ENCODE data around the gene ARID1B.
"Not testable (repeated sequence)": the region's sequence is repeated elsewhere in the genome, so short reads cannot be mapped to it uniquely, and the experiment has no call there.

DNA sequence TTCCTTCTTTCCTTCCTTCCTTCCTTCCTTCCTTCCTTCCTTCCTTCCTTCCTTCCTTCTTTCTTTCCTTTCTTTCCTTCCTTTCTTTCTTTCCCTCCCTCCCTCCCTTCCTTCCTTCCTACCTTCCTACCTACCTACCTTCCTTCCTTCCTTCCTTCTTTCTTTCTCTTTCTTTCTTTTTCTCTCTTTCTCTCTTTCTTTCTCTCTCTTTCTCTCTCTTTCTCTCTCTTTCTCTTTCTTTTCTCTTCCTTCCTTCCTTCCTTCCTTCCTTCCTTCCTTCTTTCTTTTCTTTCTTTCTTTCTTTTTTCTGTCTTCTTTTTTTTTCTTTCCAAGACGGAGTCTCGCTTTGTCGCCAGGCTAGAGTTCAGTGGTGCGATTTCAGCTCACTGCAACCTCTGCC lies 262.5 kb downstream of the ARID1B start:
- TF ChIP-seq, protein P1, sequence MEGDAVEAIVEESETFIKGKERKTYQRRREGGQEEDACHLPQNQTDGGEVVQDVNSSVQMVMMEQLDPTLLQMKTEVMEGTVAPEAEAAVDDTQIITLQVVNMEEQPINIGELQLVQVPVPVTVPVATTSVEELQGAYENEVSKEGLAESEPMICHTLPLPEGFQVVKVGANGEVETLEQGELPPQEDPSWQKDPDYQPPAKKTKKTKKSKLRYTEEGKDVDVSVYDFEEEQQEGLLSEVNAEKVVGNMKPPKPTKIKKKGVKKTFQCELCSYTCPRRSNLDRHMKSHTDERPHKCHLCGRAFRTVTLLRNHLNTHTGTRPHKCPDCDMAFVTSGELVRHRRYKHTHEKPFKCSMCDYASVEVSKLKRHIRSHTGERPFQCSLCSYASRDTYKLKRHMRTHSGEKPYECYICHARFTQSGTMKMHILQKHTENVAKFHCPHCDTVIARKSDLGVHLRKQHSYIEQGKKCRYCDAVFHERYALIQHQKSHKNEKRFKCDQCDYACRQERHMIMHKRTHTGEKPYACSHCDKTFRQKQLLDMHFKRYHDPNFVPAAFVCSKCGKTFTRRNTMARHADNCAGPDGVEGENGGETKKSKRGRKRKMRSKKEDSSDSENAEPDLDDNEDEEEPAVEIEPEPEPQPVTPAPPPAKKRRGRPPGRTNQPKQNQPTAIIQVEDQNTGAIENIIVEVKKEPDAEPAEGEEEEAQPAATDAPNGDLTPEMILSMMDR (IDR thresholded peaks at IDR 0.05): not testable (repeated sequence)
- TF ChIP-seq POLR2AphosphoS5 (IDR thresholded peaks at IDR 0.05); EP300 (IDR thresholded peaks at IDR 0.05; ENCODE audit: low read depth); POLR2A (IDR thresholded peaks at IDR 0.05): not testable (repeated sequence)

Measured in transverse colon (tissue), 4 donors.